Pancreas (tissue), 10 donors: Measurements from ENCODE around the gene ZXDC. TPM values are rescaled to one million over a fixed set of nuclear protein-coding genes. Genes with fewer than 3 reads are reported as not detected.

Experiments
- ATAC-seq, 4 donors: fragments of 200-7000 bp; cut with Tn5 transposase; one replicate each; pipeline versions ENCODE4 v1.8.0 to v1.9.1; 2020; ENCODE audit warnings: mild to moderate bottlenecking in 4 of 4, moderate library complexity in 4 of 4
- DNase-seq, 6 donors: peaks; one replicate each; pipeline ENCODE4 v3.0.0-alpha.2; 2020
- FAIRE-seq: peaks from 2 replicates; lab custom pipeline; 2012; peaks lifted over from hg19 to GRCh38; lab: Jason Lieb, UNC
- H3K27ac ChIP-seq, 4 donors: fragments of 200-600 bp; sonication (generic); 1 replicate in 3 of 4; 2 replicates in 1 of 4; pipeline versions ENCODE4 v1.5.0 to v1.8.0; 2020
- H3K27me3 ChIP-seq, 4 donors: fragments of 200-600 bp; one replicate each; pipeline ENCODE4 v1.8.0; 2021
- H3K36me3 ChIP-seq, 3 donors: fragments of 200-600 bp; sonication (generic) in 1 of 3; one replicate each; pipeline versions ENCODE4 v1.5.0 to v1.8.0; 2020 to 2021
- H3K4me1 ChIP-seq, 3 donors: fragments of 200-600 bp; one replicate each; pipeline ENCODE4 v1.8.0; 2021
- H3K4me3 ChIP-seq, 4 donors: fragments of 200-600 bp; sonication (generic) in 2 of 4; one replicate each; pipeline versions ENCODE4 v1.5.0 to v1.8.0; 2020 to 2021
- H3K9me3 ChIP-seq, 4 donors: fragments of 200-600 bp; one replicate each; pipeline ENCODE4 v1.8.0; 2021
- CTCF ChIP-seq, 4 donors: fragments of 200-600 bp; sonication (generic) in 3 of 4; IDR thresholded peaks; one replicate each; pipeline versions ENCODE4 v1.5.0 to v1.8.0; 2021; ENCODE audit warnings: antibody characterized with exemption in 4 of 4
- WGBS, 2 donors: extraction: QIAGEN DNeasy Blood & Tissue Kit; methylation state at CpG; one replicate each; pipeline ENCODE4 v1.1.7; 2013; 5-methylcytosine and 5-hydroxymethylcytosine counted together
- intact Hi-C, 3 donors: fragments of 100-400 bp; cut with DNase I; formaldehyde crosslinking; loops; one replicate each; pipeline versions ENCODE4 v1.11.1 to v1.14.2; 2022
- polyA plus RNA-seq, 2 donors: library from polyadenylated mRNA; stranded (reverse); fragments of 200-250 nt; gene quantifications; one replicate each; pipeline ENCODE4 v1.2.3, GENCODE V29; 2013
- total RNA-seq, 6 donors: library from RNA; stranded (reverse); fragmentation: NEBNext Ultra II Directional in 4 of 6; extraction: Animal tissue kit (Norgen Biotek cat#: 25700) in 4 of 6; gene quantifications; one replicate each; pipeline versions ENCODE4 v1.2.1 to v1.2.4, GENCODE V29; 2021 to 2023
- donor health status: healthy with polysubstance abuse.
- donor health status: DM: no; HTN: no; CAD: no; lungs with moderate emphysema.
- donor health status: DM: no; HTN: no; CAD: no.
- donor health status: control.
- donor health status: control.
- donor health status: Bipolar disorder and iron deficiency.
- donor health status: DM: yes; HTN: yes; CAD: no.
- donor health status: DM: no; HTN: no; CAD: no.
- donor health status: DM: no; HTN: no; CAD: no.
- donor health status: DM: yes; HTN: yes; CAD: no.

The ZXDC gene
- total and polyA plus RNA-seq, 8 donors: 19.4 to 26.1 (median 20.9) TPM

- intact Hi-C loops: no loop called here
- no peak overlapping the region for H3K27ac ChIP-seq
- no peak for FAIRE-seq
These were observed 12.5 kb upstream of the ZXDC start for GRCh38 chr3:126488185-126488584.

GRCh38 chr3:126487151-126487771 lies 11.6 kb upstream of the ZXDC start:
- DNase-seq (peak in 1 of 6 donors; percentile 40), FAIRE-seq (no peak), ATAC-seq (peak in 3 of 4 donors; percentile 27 to 57 (median 52))
- H3K4me1 ChIP-seq: no peaks in the 10 kb centered on the region
- intact Hi-C loops: no loop called here
- H3K9me3 ChIP-seq: no peaks in the 10 kb centered on the region
- no peak overlapping the region for H3K27ac ChIP-seq
- H3K4me3 ChIP-seq: no peak overlapping the region
- no peaks in the 10 kb centered on the region for H3K36me3 ChIP-seq
- WGBS, 2 donors: 50 to 51% methylated on average over 17 of the region's 17 CpGs
- no peak for TF ChIP-seq CTCF (IDR thresholded peaks at IDR 0.05)
- H3K27me3 ChIP-seq: no peaks in the 10 kb centered on the region

More at GRCh38 chr3:126488185-126488584, 12.5 kb upstream of the ZXDC start:
- no peaks in the 10 kb centered on the region for H3K9me3 ChIP-seq
- ATAC-seq (no peak), DNase-seq (peak in 1 of 6 donors; percentile 39)
- TF ChIP-seq CTCF (IDR thresholded peaks at IDR 0.05): no peak
- no peaks in the 10 kb centered on the region for H3K27me3 ChIP-seq
- H3K4me1 ChIP-seq: no peaks in the 10 kb centered on the region
- no peak overlapping the region for H3K4me3 ChIP-seq
- WGBS, 2 donors: 82 to 89% methylated on average over 14 of the region's 14 CpGs
- no peaks in the 10 kb centered on the region for H3K36me3 ChIP-seq

GRCh38 chr3:126486360-126486847 lies 10.7 kb upstream of the ZXDC start:
- WGBS, 2 donors: 78 to 83% methylated on average over 14 of the region's 14 CpGs
- ATAC-seq (no peak), FAIRE-seq (no peak), DNase-seq (peak in 1 of 6 donors; percentile 26)
- Histone ChIP-seq H3K9me3 (no peaks in the 10 kb centered on the region), H3K36me3 (no peaks in the 10 kb centered on the region), H3K27ac (no peak overlapping the region), H3K27me3 (no peaks in the 10 kb centered on the region), H3K4me3 (no peak overlapping the region), H3K4me1 (no peaks in the 10 kb centered on the region)
- intact Hi-C loops: no loop called here
- TF ChIP-seq CTCF (IDR thresholded peaks at IDR 0.05): no peak

- Histone ChIP-seq H3K36me3 (no peaks in the 10 kb centered on the region), H3K9me3 (no peaks in the 10 kb centered on the region), H3K27ac (no peak overlapping the region), H3K4me1 (no peaks in the 10 kb centered on the region), H3K4me3 (no peak overlapping the region), H3K27me3 (no peaks in the 10 kb centered on the region)
- intact Hi-C loops: no loop called here
- WGBS, 2 donors: 94 to 97% methylated on average over 7 to 9 of the region's 9 CpGs
- no peak for ATAC-seq
- FAIRE-seq: no peak
- TF ChIP-seq CTCF (IDR thresholded peaks at IDR 0.05): no peak
- DNase-seq: peak in 2 of 6 donors; percentile 4 to 38
These were observed 10.3 kb upstream of the ZXDC start for GRCh38 chr3:126485956-126486355.
